ENCODE measurements around the gene MBP. TPM values are rescaled to one million over a fixed set of nuclear protein-coding genes. Genes with fewer than 3 reads are reported as not detected.

The MBP gene
- polyA plus RNA-seq, 3 donors from 2014 or later, result 187 to 403 (median 297) TPM

GRCh38 chr18:77135339-77136075 is 2.9 kb upstream of the MBP start:
- no peak for DNase-seq
- H3K9me3 Mint-ChIP-seq, result no peaks in the 10 kb centered on the region
- H3K4me3 Mint-ChIP-seq, result no peak overlapping the region
- H3K4me1 Mint-ChIP-seq, result peaks cover 62 to 70% of the 10 kb centered on the region in 2 donors
- H3K27me3 Mint-ChIP-seq (ENCODE audit: low read depth in 3 of 3), result peaks cover 5 to 24% (median 15%) of the 10 kb centered on the region in 3 donors
- H3K36me3 Mint-ChIP-seq, result peaks cover 4 to 5% (median 4%) of the 10 kb centered on the region in 3 donors
- peak overlapping the region in 2 of 6 donors; percentile 40 to 55 for H3K27ac Mint-ChIP-seq

DNA sequence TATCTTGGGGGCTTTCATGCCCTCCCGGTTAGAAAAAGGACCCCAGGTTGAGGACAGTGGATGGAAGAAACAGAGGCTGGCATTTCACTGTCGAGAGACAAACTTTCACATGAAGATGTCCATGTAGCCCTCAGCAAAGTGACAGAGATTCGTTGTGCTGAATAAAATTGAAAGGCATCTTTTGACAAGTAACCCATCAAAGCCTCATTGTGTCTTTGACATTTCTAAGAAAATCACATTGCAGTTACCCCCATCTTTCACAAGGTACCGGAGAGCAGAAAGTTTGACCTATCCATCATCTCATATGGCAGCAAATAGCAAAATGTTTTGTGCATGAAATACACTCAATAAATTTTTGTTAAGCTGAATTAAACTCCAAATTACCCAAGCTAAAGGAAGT is 2.0 kb upstream of the MBP start:
- Mint-ChIP-seq H3K9me3 (no peaks in the 10 kb centered on the region), H3K27me3 (ENCODE audit: low read depth in 3 of 3) (peaks cover 7 to 31% (median 20%) of the 10 kb centered on the region in 3 donors), H3K4me3 (peak overlapping the region in 4 of 5 donors; percentile 87 to 92 (median 88)), H3K4me1 (peaks cover 62 to 70% of the 10 kb centered on the region in 2 donors), H3K36me3 (peaks cover 7 to 10% (median 10%) of the 10 kb centered on the region in 3 donors), H3K27ac (peak overlapping the region; percentile 83 to 97 (median 90))
- no peak for DNase-seq

GRCh38 chr18:77133835-77134496 is 1.4 kb upstream of the MBP start:
- H3K4me1 Mint-ChIP-seq, result peaks cover 65 to 75% of the 10 kb centered on the region in 2 donors
- H3K27me3 Mint-ChIP-seq (ENCODE audit: low read depth in 3 of 3), result peaks cover 10 to 35% (median 18%) of the 10 kb centered on the region in 3 donors
- no peaks in the 10 kb centered on the region for H3K9me3 Mint-ChIP-seq
- peak overlapping the region; percentile 87 to 92 (median 89) for H3K4me3 Mint-ChIP-seq
- H3K27ac Mint-ChIP-seq, result peak overlapping the region; percentile 83 to 97 (median 90)
- no peak for DNase-seq
- H3K36me3 Mint-ChIP-seq, result peaks cover 10 to 13% (median 12%) of the 10 kb centered on the region in 3 donors

GRCh38 chr18:77133051-77133834 is 660 bp upstream of the MBP start:
- Mint-ChIP-seq H3K36me3 (peaks cover 10 to 14% (median 12%) of the 10 kb centered on the region in 3 donors), H3K27ac (peak overlapping the region; percentile 83 to 92 (median 88)), H3K4me3 (peak overlapping the region; percentile 87 to 92 (median 89)), H3K27me3 (ENCODE audit: low read depth in 3 of 3) (peaks cover 12 to 37% (median 24%) of the 10 kb centered on the region in 3 donors), H3K9me3 (no peaks in the 10 kb centered on the region), H3K4me1 (peaks cover 71 to 77% of the 10 kb centered on the region in 2 donors)
- no peak for DNase-seq

GRCh38 chr18:77131652-77132368 is 773 bp downstream of the MBP start:
- Mint-ChIP-seq H3K4me3 (peak overlapping the region; percentile 92 to 100 (median 99)), H3K4me1 (peaks cover 74 to 77% of the 10 kb centered on the region in 2 donors), H3K27ac (peak overlapping the region; percentile 94 to 100 (median 97)), H3K27me3 (ENCODE audit: low read depth in 3 of 3) (peaks cover 13 to 39% (median 25%) of the 10 kb centered on the region in 3 donors), H3K9me3 (no peaks in the 10 kb centered on the region), H3K36me3 (peaks cover 10 to 18% (median 14%) of the 10 kb centered on the region in 3 donors)
- peak; percentile 57 to 64 (median 62) for DNase-seq

DNA sequence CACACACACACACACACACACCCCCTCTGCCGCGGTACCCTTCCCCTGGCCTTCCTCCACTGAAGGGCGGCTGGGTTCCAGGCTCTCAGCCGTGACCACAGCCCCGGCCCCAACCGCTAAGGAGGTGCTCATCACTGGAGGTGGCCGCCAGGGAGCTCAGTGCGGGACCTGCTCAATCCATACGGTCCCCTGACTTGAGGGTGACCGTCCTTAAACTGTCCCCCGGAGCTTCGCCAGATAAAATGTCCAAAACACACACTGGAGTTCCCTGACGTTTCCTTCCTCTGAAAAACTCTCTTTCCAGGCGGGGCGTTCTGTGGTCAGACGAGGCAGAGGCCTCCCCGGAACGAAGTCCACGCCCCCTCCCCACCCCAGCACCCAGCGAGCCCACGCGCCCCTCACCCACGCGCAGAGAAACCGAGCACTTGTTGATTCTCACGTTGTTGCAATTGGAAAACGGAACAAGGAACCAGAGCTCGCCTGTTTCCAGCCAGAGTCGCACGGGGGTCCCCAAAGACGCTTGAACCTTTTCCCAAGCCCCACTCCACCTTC is 1.4 kb downstream of the MBP start:
- Mint-ChIP-seq H3K36me3 (peaks cover 10 to 18% (median 14%) of the 10 kb centered on the region in 3 donors), H3K4me1 (peaks cover 77% of the 10 kb centered on the region in 2 donors)
- DNase-seq, result peak; percentile 53 to 61 (median 56)

DNA sequence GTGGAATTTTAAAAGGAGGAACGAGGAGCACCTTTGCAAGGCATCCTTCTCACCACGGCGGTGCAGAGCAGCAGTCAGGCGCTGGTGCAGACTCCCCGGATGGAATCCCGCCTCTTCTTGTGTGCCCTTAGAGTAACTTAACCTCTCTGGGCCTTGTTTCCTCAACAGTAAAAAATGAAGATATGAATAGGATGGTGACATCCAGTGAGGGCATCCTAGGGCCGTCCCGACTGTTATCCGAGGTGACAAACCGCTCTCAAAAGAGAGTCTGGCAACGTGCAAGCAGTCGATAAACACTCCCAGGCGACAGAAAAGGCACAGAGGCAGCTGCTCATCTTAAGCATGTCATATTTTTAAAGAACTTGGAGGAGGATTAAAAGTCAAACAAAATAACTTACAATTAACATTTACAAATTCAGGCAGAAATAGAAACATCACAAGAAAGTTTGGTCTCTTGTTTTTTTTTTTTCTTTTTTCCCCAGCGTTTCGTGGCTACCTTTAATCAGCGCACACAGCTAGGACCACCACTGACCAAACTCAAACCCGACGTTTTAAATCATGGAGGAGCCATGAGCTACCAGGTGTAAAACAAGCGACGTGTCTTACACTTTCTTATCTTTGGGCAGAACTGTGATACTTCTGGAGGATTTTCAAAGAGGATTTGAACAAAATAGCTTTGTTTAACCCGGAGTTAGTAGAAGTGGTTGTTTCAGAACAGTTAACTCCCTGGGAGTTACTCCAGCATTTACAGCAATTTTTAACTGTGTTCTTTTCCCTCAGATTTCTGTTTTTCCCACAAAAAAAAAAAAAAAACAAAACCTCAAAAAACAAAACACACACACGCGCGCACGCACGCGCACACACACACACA is 2.1 kb downstream of the MBP start:
- peaks cover 77% of the 10 kb centered on the region in 2 donors for H3K4me1 Mint-ChIP-seq
- no peaks in the 10 kb centered on the region for H3K9me3 Mint-ChIP-seq
- H3K27me3 Mint-ChIP-seq (ENCODE audit: low read depth in 3 of 3), result peaks cover 13 to 38% (median 25%) of the 10 kb centered on the region in 3 donors
- DNase-seq, result peak; percentile 58 to 81 (median 71)
- peak overlapping the region; percentile 94 to 100 (median 97) for H3K27ac Mint-ChIP-seq
- peaks cover 10 to 18% (median 14%) of the 10 kb centered on the region in 3 donors for H3K36me3 Mint-ChIP-seq
- H3K4me3 Mint-ChIP-seq, result peak overlapping the region; percentile 92 to 100 (median 99)

More for the DNA sequence above, 1.4 kb downstream of the MBP start:
- Mint-ChIP-seq H3K27me3 (ENCODE audit: low read depth in 3 of 3) (peaks cover 13 to 38% (median 25%) of the 10 kb centered on the region in 3 donors), H3K27ac (peak overlapping the region; percentile 94 to 100 (median 97)), H3K9me3 (no peaks in the 10 kb centered on the region), H3K4me3 (peak overlapping the region; percentile 92 to 100 (median 99))

DNA sequence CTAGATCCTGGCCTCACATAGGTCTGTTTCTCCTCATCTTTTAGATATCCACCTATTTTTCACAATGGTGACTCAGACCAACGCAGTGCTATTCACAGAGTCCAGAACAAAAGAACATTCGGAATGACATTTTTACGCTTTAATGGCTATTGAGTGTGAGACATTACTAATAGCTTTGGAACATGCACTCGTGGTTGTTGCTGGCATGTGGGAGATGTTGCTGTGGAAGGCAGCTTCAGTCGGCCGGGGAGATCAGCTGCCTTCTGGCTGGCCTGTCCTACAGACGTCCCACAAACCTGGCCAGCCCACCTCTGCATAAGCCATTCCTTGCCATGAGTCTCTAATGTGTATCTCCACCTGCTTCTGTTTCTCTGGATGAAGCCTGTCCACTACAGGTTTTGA is 3.4 kb downstream of the MBP start:
- Mint-ChIP-seq H3K27me3 (ENCODE audit: low read depth in 3 of 3) (peaks cover 14 to 42% (median 27%) of the 10 kb centered on the region in 3 donors), H3K4me1 (peaks cover 80% of the 10 kb centered on the region in 2 donors), H3K27ac (peak overlapping the region; percentile 94 to 100 (median 97)), H3K9me3 (no peaks in the 10 kb centered on the region), H3K36me3 (peaks cover 10 to 18% (median 14%) of the 10 kb centered on the region in 3 donors), H3K4me3 (peak overlapping the region; percentile 92 to 100 (median 99))
- DNase-seq, result no peak

DNA sequence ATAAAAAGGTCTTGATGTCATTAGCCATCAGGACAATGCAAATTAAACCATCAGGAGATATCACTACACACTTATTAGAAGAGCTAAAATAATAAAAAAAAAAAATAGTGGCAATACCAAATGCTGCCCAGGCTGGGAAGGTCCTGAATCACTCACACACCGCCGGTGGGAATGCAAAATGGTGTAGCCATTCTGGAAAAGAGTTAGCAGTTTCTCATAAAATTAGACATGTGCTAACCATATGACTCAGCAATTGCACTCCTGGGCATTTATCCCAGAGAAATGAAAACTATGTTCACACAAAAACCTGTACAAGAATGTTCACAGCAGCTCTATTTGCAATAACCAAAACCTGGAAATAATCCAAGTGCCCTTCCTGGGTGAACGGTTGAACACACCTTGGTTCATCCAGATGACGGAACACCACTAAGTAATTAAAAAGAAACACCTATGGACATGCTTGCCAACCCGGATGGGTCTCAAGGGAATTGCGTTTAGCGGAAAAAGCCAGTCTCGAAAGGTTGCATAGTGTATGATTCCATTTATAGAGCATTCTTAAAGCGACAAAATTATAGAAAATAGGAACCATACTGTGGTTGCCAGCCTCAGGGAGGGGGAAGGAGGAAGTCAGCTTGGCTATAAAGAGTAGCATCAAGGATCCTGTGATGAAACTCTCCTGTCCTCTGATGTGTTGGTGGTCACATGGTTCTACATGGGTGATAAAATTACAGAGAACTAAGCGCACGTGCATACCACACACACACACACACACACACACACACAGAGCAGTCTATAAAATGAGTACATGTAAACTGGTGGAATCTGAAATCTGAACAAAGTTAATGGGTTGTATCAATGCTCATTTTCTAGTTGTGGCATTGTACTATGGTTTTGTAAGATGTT is 4.6 kb downstream of the MBP start:
- Mint-ChIP-seq H3K27me3 (ENCODE audit: low read depth in 3 of 3) (peaks cover 14 to 39% (median 25%) of the 10 kb centered on the region in 3 donors), H3K9me3 (no peaks in the 10 kb centered on the region), H3K4me1 (peaks cover 81% of the 10 kb centered on the region in 2 donors), H3K36me3 (peaks cover 10 to 21% (median 18%) of the 10 kb centered on the region in 3 donors), H3K4me3 (peak overlapping the region; percentile 92 to 100 (median 99)), H3K27ac (peak overlapping the region; percentile 94 to 100 (median 97))
- DNase-seq, result peak; percentile 76 to 82 (median 81)

DNA sequence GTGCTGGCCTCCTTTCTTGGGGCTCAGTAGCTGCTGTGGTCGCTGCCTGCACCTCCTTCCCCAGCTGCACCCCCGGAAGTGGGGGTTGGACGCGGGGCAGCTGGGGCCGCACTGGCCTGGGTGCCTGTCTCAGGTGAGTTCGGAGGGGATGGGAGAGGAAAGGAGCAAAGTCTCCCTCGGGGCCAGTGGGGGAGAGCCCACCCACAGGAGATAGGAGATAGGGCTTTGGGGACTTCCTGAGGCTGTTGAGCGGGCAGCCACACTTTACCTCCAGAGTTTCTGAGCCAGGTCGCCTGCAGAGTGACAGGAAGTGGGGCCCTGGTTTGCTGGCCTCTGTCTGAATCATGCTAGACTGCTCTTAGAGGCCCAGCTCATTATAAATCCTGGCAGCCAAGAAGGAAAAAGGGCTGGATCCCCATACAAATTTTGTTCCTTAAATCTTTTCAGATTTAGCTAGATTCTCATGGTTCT is 8.1 kb downstream of the MBP start:
- H3K4me3 Mint-ChIP-seq, result peak overlapping the region; percentile 75 to 100 (median 87)
- H3K9me3 Mint-ChIP-seq, result no peaks in the 10 kb centered on the region
- H3K36me3 Mint-ChIP-seq, result peaks cover 4 to 18% (median 8%) of the 10 kb centered on the region in 3 donors
- peak; percentile 69 to 72 (median 70) for DNase-seq
- H3K27me3 Mint-ChIP-seq (ENCODE audit: low read depth in 3 of 3), result peaks cover 7 to 24% (median 12%) of the 10 kb centered on the region in 3 donors
- peaks cover 99 to 100% of the 10 kb centered on the region in 2 donors for H3K4me1 Mint-ChIP-seq
- H3K27ac Mint-ChIP-seq, result peak overlapping the region; percentile 94 to 98 (median 97)
